ENCODE data around the gene BBX. TPM values are rescaled to one million over a fixed set of nuclear protein-coding genes. Genes with fewer than 3 reads are reported as not detected.

Gene BBX
- total RNA-seq, 5 donors from 2014 or later (not counting 1 experiment from before 2014, with no cell fraction given): 67.7 to 89.8 (median 82.0) TPM

GRCh38 chr3:107627962-107628542, 105.3 kb downstream of the BBX start:
- Histone ChIP-seq H3K4me3 (ENCODE audit: control insufficient read depth in 1 of 2, extremely low read depth in 1 of 2, low read length in 1 of 2) (no peak overlapping the region), H3K27me3 (replicated peaks in 1 of 2; ENCODE audit: control insufficient read depth in 2 of 2, extremely low read depth in 1 of 2, insufficient read depth in 2 of 2, low read length in 1 of 2) (no peaks in the 10 kb centered on the region), H3K36me3 (ENCODE audit: control insufficient read depth in 2 of 2, extremely low read depth in 1 of 2, insufficient read depth in 1 of 2, low read length in 1 of 2) (no peaks in the 10 kb centered on the region), H3K4me1 (ENCODE audit: control insufficient read depth in 1 of 2, extremely low read depth in 1 of 2, insufficient read depth in 2 of 2, low read length in 2 of 2) (peaks cover 0 to 7% of the 10 kb centered on the region in 2 experiments), H3K27ac (ENCODE audit: low read length) (no peak overlapping the region), H3K9me3 (no peaks in the 10 kb centered on the region)
- H3K36me3 Mint-ChIP-seq: peaks cover 4% of the 10 kb centered on the region
- CTCF ChIA-PET: interaction anchor here in 1 of 2 donors (0.5 to 1.4 kb wide), 2 partner anchors 48 to 115 kb away, joined by 3 to 6 read pairs; no protein-coding TSS in a partner anchor
- peaks cover 33 to 47% (median 40%) of the 10 kb centered on the region in 3 donors for H3K4me1 Mint-ChIP-seq
- POLR2A ChIA-PET: no interaction called here
- DNase-seq (no peak), ATAC-seq (replicated peaks in 1 of 4) (no peak)
- H3K27me3 Mint-ChIP-seq: no peaks in the 10 kb centered on the region
- H3K27ac Mint-ChIP-seq: no peak overlapping the region
- H3K4me3 Mint-ChIP-seq: no peak overlapping the region
- H3K9me3 Mint-ChIP-seq: no peaks in the 10 kb centered on the region

- ChIA-PET CTCF (interaction anchor here (0.5 to 1.4 kb wide), 4 partner anchors 9 to 1859 kb away, joined by 3 to 6 read pairs (median 4); no protein-coding TSS in a partner anchor), POLR2A (interaction anchor here in 1 of 2 donors (0.5 to 1.1 kb wide), 2 partner anchors 13 to 31 kb away, joined by 3 to 9 read pairs; no protein-coding TSS in a partner anchor)
- Histone ChIP-seq H3K27me3 (replicated peaks in 1 of 2; ENCODE audit: control insufficient read depth in 2 of 2, extremely low read depth in 1 of 2, insufficient read depth in 2 of 2, low read length in 1 of 2) (no peaks in the 10 kb centered on the region), H3K4me3 (ENCODE audit: control insufficient read depth in 1 of 2, extremely low read depth in 1 of 2, low read length in 1 of 2) (no peak overlapping the region), H3K9me3 (no peaks in the 10 kb centered on the region), H3K27ac (ENCODE audit: low read length) (no peak overlapping the region), H3K36me3 (ENCODE audit: control insufficient read depth in 2 of 2, extremely low read depth in 1 of 2, insufficient read depth in 1 of 2, low read length in 1 of 2) (no peaks in the 10 kb centered on the region), H3K4me1 (ENCODE audit: control insufficient read depth in 1 of 2, extremely low read depth in 1 of 2, insufficient read depth in 2 of 2, low read length in 2 of 2) (peaks cover 0 to 9% of the 10 kb centered on the region in 2 experiments)
- DNase-seq (no peak), ATAC-seq (replicated peaks in 1 of 4) (no peak)
- WGBS (ENCODE audit: insufficient coverage): no CpG with 5 or more reads among the region's 4 CpGs
- H3K9me3 Mint-ChIP-seq: no peaks in the 10 kb centered on the region
- no peaks in the 10 kb centered on the region for H3K27me3 Mint-ChIP-seq
- peaks cover 4% of the 10 kb centered on the region for H3K36me3 Mint-ChIP-seq
- no peak overlapping the region for H3K27ac Mint-ChIP-seq
- H3K4me1 Mint-ChIP-seq: peaks cover 47 to 52% (median 47%) of the 10 kb centered on the region in 3 donors
- no peak overlapping the region for H3K4me3 Mint-ChIP-seq
Measured at GRCh38 chr3:107629566-107629965, 106.8 kb downstream of the BBX start.

- Histone ChIP-seq H3K27ac (ENCODE audit: low read length) (no peak overlapping the region), H3K36me3 (ENCODE audit: control insufficient read depth in 2 of 2, extremely low read depth in 1 of 2, insufficient read depth in 1 of 2, low read length in 1 of 2) (no peaks in the 10 kb centered on the region), H3K27me3 (replicated peaks in 1 of 2; ENCODE audit: control insufficient read depth in 2 of 2, extremely low read depth in 1 of 2, insufficient read depth in 2 of 2, low read length in 1 of 2) (no peaks in the 10 kb centered on the region), H3K4me1 (ENCODE audit: control insufficient read depth in 1 of 2, extremely low read depth in 1 of 2, insufficient read depth in 2 of 2, low read length in 2 of 2) (peaks cover 0 to 9% of the 10 kb centered on the region in 2 experiments), H3K9me3 (no peaks in the 10 kb centered on the region), H3K4me3 (ENCODE audit: control insufficient read depth in 1 of 2, extremely low read depth in 1 of 2, low read length in 1 of 2) (no peak overlapping the region)
- no peak for DNase-seq
- ChIA-PET POLR2A (interaction anchor here in 1 of 2 donors (0.8 kb wide), 1 partner anchor 16 kb away, joined by 3 read pairs; no protein-coding TSS in a partner anchor), CTCF (no interaction called here)
- Mint-ChIP-seq H3K27ac (no peak overlapping the region), H3K4me3 (no peak overlapping the region), H3K36me3 (peaks cover 4% of the 10 kb centered on the region), H3K27me3 (no peaks in the 10 kb centered on the region), H3K4me1 (peaks cover 47 to 54% (median 49%) of the 10 kb centered on the region in 3 donors), H3K9me3 (no peaks in the 10 kb centered on the region)
- ATAC-seq (replicated peaks in 1 of 4): no peak
Measured at GRCh38 chr3:107630779-107631178, 108.0 kb downstream of the BBX start.

GRCh38 chr3:107632576-107632975, 109.8 kb downstream of the BBX start:
- POLR2A ChIA-PET: interaction anchor here in 1 of 2 donors (0.7 kb wide), 1 partner anchor 25 kb away, joined by 3 read pairs; no protein-coding TSS in a partner anchor
- ATAC-seq (replicated peaks in 1 of 4): no peak
- WGBS (ENCODE audit: insufficient coverage): no CpG with 5 or more reads among the region's 2 CpGs

GRCh38 chr3:107633327-107634098, 110.8 kb downstream of the BBX start:
- POLR2A ChIA-PET: interaction anchor here in 1 of 2 donors (0.6 kb wide), 1 partner anchor 499 kb away, joined by 4 read pairs; no protein-coding TSS in a partner anchor

More at GRCh38 chr3:107632576-107632975, 109.8 kb downstream of the BBX start:
- Histone ChIP-seq H3K9me3 (no peaks in the 10 kb centered on the region), H3K4me1 (ENCODE audit: control insufficient read depth in 1 of 2, extremely low read depth in 1 of 2, insufficient read depth in 2 of 2, low read length in 2 of 2) (peaks cover 0 to 9% of the 10 kb centered on the region in 2 experiments), H3K27ac (ENCODE audit: low read length) (no peak overlapping the region), H3K27me3 (replicated peaks in 1 of 2; ENCODE audit: control insufficient read depth in 2 of 2, extremely low read depth in 1 of 2, insufficient read depth in 2 of 2, low read length in 1 of 2) (no peaks in the 10 kb centered on the region), H3K36me3 (ENCODE audit: control insufficient read depth in 2 of 2, extremely low read depth in 1 of 2, insufficient read depth in 1 of 2, low read length in 1 of 2) (no peaks in the 10 kb centered on the region), H3K4me3 (ENCODE audit: control insufficient read depth in 1 of 2, extremely low read depth in 1 of 2, low read length in 1 of 2) (no peak overlapping the region)
- Mint-ChIP-seq H3K4me3 (no peak overlapping the region), H3K9me3 (no peaks in the 10 kb centered on the region), H3K4me1 (peaks cover 39 to 48% (median 41%) of the 10 kb centered on the region in 3 donors), H3K27me3 (no peaks in the 10 kb centered on the region), H3K36me3 (peaks cover 3% of the 10 kb centered on the region), H3K27ac (no peak overlapping the region)
- DNase-seq: no peak
- CTCF ChIA-PET: interaction anchor here in 1 of 2 donors (0.6 kb wide), 1 partner anchor 402 kb away, joined by 8 read pairs; no protein-coding TSS in a partner anchor

GRCh38 chr3:107634099-107634489, 111.3 kb downstream of the BBX start:
- no peaks in the 10 kb centered on the region for H3K36me3 ChIP-seq (ENCODE audit: control insufficient read depth in 2 of 2, extremely low read depth in 1 of 2, insufficient read depth in 1 of 2, low read length in 1 of 2)
- H3K27ac ChIP-seq (ENCODE audit: low read length): no peak overlapping the region
- POLR2A ChIA-PET: no interaction called here
- CTCF ChIA-PET: interaction anchor here in 1 of 2 donors (1.1 kb wide), 1 partner anchor 26 kb away, joined by 3 read pairs; no protein-coding TSS in a partner anchor
- WGBS (ENCODE audit: insufficient coverage): no CpG with 5 or more reads among the region's 3 CpGs
- peaks cover 37 to 43% (median 38%) of the 10 kb centered on the region in 3 donors for H3K4me1 Mint-ChIP-seq
- ATAC-seq (replicated peaks in 1 of 4) (no peak), DNase-seq (no peak)
- H3K27ac Mint-ChIP-seq: no peak overlapping the region
- no peak overlapping the region for H3K4me3 ChIP-seq (ENCODE audit: control insufficient read depth in 1 of 2, extremely low read depth in 1 of 2, low read length in 1 of 2)
- no peak overlapping the region for H3K4me3 Mint-ChIP-seq
- peaks cover 3% of the 10 kb centered on the region for H3K36me3 Mint-ChIP-seq
- H3K9me3 ChIP-seq: no peaks in the 10 kb centered on the region
- no peaks in the 10 kb centered on the region for H3K27me3 ChIP-seq (replicated peaks in 1 of 2; ENCODE audit: control insufficient read depth in 2 of 2, extremely low read depth in 1 of 2, insufficient read depth in 2 of 2, low read length in 1 of 2)
- H3K27me3 Mint-ChIP-seq: no peaks in the 10 kb centered on the region
- H3K9me3 Mint-ChIP-seq: no peaks in the 10 kb centered on the region
- peaks cover 0 to 7% of the 10 kb centered on the region in 2 experiments for H3K4me1 ChIP-seq (ENCODE audit: control insufficient read depth in 1 of 2, extremely low read depth in 1 of 2, insufficient read depth in 2 of 2, low read length in 2 of 2)

More at GRCh38 chr3:107633327-107634098, 110.8 kb downstream of the BBX start:
- H3K36me3 ChIP-seq (ENCODE audit: control insufficient read depth in 2 of 2, extremely low read depth in 1 of 2, insufficient read depth in 1 of 2, low read length in 1 of 2): no peaks in the 10 kb centered on the region
- no CpG with 5 or more reads among the region's 3 CpGs for WGBS (ENCODE audit: insufficient coverage)
- Mint-ChIP-seq H3K4me3 (no peak overlapping the region), H3K9me3 (no peaks in the 10 kb centered on the region), H3K36me3 (peaks cover 3% of the 10 kb centered on the region), H3K4me1 (peaks cover 41 to 48% (median 41%) of the 10 kb centered on the region in 3 donors), H3K27me3 (no peaks in the 10 kb centered on the region), H3K27ac (no peak overlapping the region)
- no peaks in the 10 kb centered on the region for H3K27me3 ChIP-seq (replicated peaks in 1 of 2; ENCODE audit: control insufficient read depth in 2 of 2, extremely low read depth in 1 of 2, insufficient read depth in 2 of 2, low read length in 1 of 2)
- H3K9me3 ChIP-seq: no peaks in the 10 kb centered on the region
- H3K4me1 ChIP-seq (ENCODE audit: control insufficient read depth in 1 of 2, extremely low read depth in 1 of 2, insufficient read depth in 2 of 2, low read length in 2 of 2): peaks cover 0 to 9% of the 10 kb centered on the region in 2 experiments
- CTCF ChIA-PET: interaction anchor here (0.6 to 1.1 kb wide), 3 partner anchors 27 to 403 kb away, joined by 3 to 8 read pairs (median 3); no protein-coding TSS in a partner anchor
- H3K4me3 ChIP-seq (ENCODE audit: control insufficient read depth in 1 of 2, extremely low read depth in 1 of 2, low read length in 1 of 2): no peak overlapping the region
- H3K27ac ChIP-seq (ENCODE audit: low read length): no peak overlapping the region
- DNase-seq: no peak
- no peak for ATAC-seq (replicated peaks in 1 of 4)

All from T-cell (primary cell).